Kidney (tissue), 14 donors: ENCODE results near the gene ASAP3. TPM values are rescaled to one million over a fixed set of nuclear protein-coding genes. Genes with fewer than 3 reads are reported as not detected.

Source experiments
- DNase-seq, 5 donors: peaks; one replicate each; pipeline ENCODE4 v3.0.0-alpha.2; 2013 to 2020
- FAIRE-seq: peaks from 2 replicates; lab custom pipeline; 2012; peaks lifted over from hg19 to GRCh38; lab: Jason Lieb, UNC
- H3K27ac ChIP-seq, 2 donors: one replicate each; pipeline ENCODE4 v1.7.0; 2013; ENCODE audit warnings: low read depth in 2 of 2, low read length in 2 of 2, inconsistent platforms in 1 of 2
- H3K27me3 ChIP-seq: one replicate; pipeline ENCODE4 v1.7.1; 2013; ENCODE audit warnings: low read length, inconsistent platforms; ENCODE audit not compliant: control insufficient read depth, insufficient read depth
- H3K36me3 ChIP-seq, 3 donors: one replicate each; pipeline versions ENCODE4 v1.7.0 to v1.7.1; 2013; ENCODE audit warnings: low read length in 3 of 3, control low read depth in 1 of 3, inconsistent platforms in 1 of 3; ENCODE audit not compliant: insufficient read depth in 3 of 3, control insufficient read depth in 2 of 3
- H3K4me1 ChIP-seq, 3 donors: one replicate each; pipeline versions ENCODE4 v1.7.0 to v1.7.1; 2013; ENCODE audit warnings: low read length in 3 of 3, inconsistent platforms in 1 of 3, low read depth in 1 of 3; ENCODE audit not compliant: control insufficient read depth in 2 of 3, insufficient read depth in 2 of 3
- H3K4me3 ChIP-seq, 3 donors: one replicate each; pipeline versions ENCODE4 v1.7.0 to v1.8.1; 2013; ENCODE audit warnings: low read length in 3 of 3, control low read depth in 1 of 3, inconsistent platforms in 1 of 3
- H3K9ac ChIP-seq, 3 donors: one replicate each; pipeline versions ENCODE4 v1.7.0 to v1.7.1; 2013; ENCODE audit warnings: low read length in 3 of 3, control low read depth in 1 of 3, inconsistent platforms in 1 of 3
- H3K9me3 ChIP-seq, 3 donors: one replicate each; pipeline versions ENCODE4 v1.7.0 to v1.7.1; 2013; ENCODE audit warnings: low read length in 3 of 3, control low read depth in 1 of 3, inconsistent platforms in 1 of 3; ENCODE audit not compliant: control insufficient read depth in 2 of 3, insufficient read depth in 1 of 3
- CTCF ChIP-seq: IDR thresholded peaks from 3 replicates; pipeline ENCODE4 v1.5.1; 2012; ENCODE audit warnings: mild to moderate bottlenecking, moderate library complexity, borderline replicate concordance; ENCODE audit not compliant: insufficient read depth; ENCODE audit errors: extremely low read depth
- intact Hi-C: fragments of 100-400 bp; cut with DNase I; formaldehyde crosslinking; loops from one replicate; pipeline ENCODE4 v1.11.1; 2022
- polyA plus RNA-seq: library from polyadenylated mRNA; stranded (reverse); fragments of 350-450 nt; fragmentation: Illumina TruSeq; extraction: RNeasy Lipid Tissue Mini Kit (QIAGEN cat#74804); gene quantifications from one replicate; pipeline ENCODE4 v1.2.3, GENCODE V29; 2014; ENCODE audit warnings: low read depth, low replicate concordance; ENCODE audit not compliant: insufficient read depth
- total RNA-seq: library from RNA; stranded (reverse); fragmentation: NEBNext Ultra II Directional; extraction: Animal tissue kit (Norgen Biotek cat#: 25700); gene quantifications from one replicate; pipeline ENCODE4 v1.2.1, GENCODE V29; 2021
- donor health status: control.
- donor health status: control.
- donor health status: control.
- donor health status: control.
- donor health status: control.
- donor health status: DM: yes; HTN: yes; CAD: no.
- donor health status: Normal renal cell carcinoma (clear cell type).

Gene ASAP3
- total and polyA plus RNA-seq, 2 donors from 2014 or later = 29.9 to 37.8 TPM

GRCh38 chr1:23531562-23532094, 47.6 kb upstream of the ASAP3 start:
- Histone ChIP-seq H3K9ac (peak overlapping the region in 1 of 3 donors; percentile 10), H3K4me3 (peak overlapping the region; percentile 25 to 47 (median 27)), H3K4me1 (peaks cover 0 to 16% (median 0%) of the 10 kb centered on the region in 3 donors), H3K27ac (no peak overlapping the region), H3K27me3 (no peaks in the 10 kb centered on the region), H3K36me3 (no peaks in the 10 kb centered on the region), H3K9me3 (no peaks in the 10 kb centered on the region)
- FAIRE-seq = no peak
- no peak for DNase-seq
- intact Hi-C loops = no loop called here
- no peak for TF ChIP-seq CTCF

GRCh38 chr1:23530747-23531561, 47.0 kb upstream of the ASAP3 start, which contains the start of gene E2F2:
Gene E2F2 (minus strand): TSS chr1:23531233. CDS start chr1:23530793, 440 bp downstream.
- H3K9me3 ChIP-seq = no peaks in the 10 kb centered on the region
- peak; percentile 89 to 95 (median 94) for DNase-seq
- FAIRE-seq = no peak
- peak within 1 kb of the TSS; percentile 25 to 51 (median 47) for H3K4me3 ChIP-seq
- peak; percentile 6 for TF ChIP-seq CTCF
- H3K27ac ChIP-seq = no peak within 1 kb of the TSS
- peak within 1 kb of the TSS in 1 of 3 donors; percentile 10 for H3K9ac ChIP-seq
- no peaks in the 10 kb centered on the region for H3K27me3 ChIP-seq
- intact Hi-C loops = no loop called here
- H3K36me3 ChIP-seq = no peaks in the 10 kb centered on the region
- H3K4me1 ChIP-seq = peaks cover 0 to 16% (median 0%) of the 10 kb centered on the region in 3 donors

GRCh38 chr1:23530087-23530746, 46.2 kb upstream of the ASAP3 start:
- Histone ChIP-seq H3K9ac (no peak overlapping the region), H3K27me3 (no peaks in the 10 kb centered on the region), H3K27ac (no peak overlapping the region), H3K4me3 (peak overlapping the region in 2 of 3 donors; percentile 21 to 26), H3K36me3 (no peaks in the 10 kb centered on the region), H3K9me3 (no peaks in the 10 kb centered on the region), H3K4me1 (peaks cover 0 to 16% (median 0%) of the 10 kb centered on the region in 3 donors)
- no peak for FAIRE-seq
- intact Hi-C loops = no loop called here
- DNase-seq = no peak
- no peak for TF ChIP-seq CTCF
